Dedifferentiated amniotic fluid mesenchymal stem cell (primary cell): ENCODE measurements around the gene MFAP3.
A peak's percentile ranks its signal among the peaks of the same experiment; 100 is the strongest.
"Not testable (repeated sequence)": the region's sequence is repeated elsewhere in the genome, so short reads cannot be mapped to it uniquely, and the experiment has no call there.

ENCODE experiments used
- DNase-seq: peaks from one replicate; pipeline ENCODE4 v3.0.0-alpha.2; 2016; ENCODE audit errors: extremely low spot score

MFAP3 gene

GRCh38 chr5:154053468-154053867 is 14.7 kb downstream of the MFAP3 start:
- no peak for DNase-seq

GRCh38 chr5:154055201-154055600 is 16.4 kb downstream of the MFAP3 start:
- DNase-seq: no peak

GRCh38 chr5:154058055-154059038 is 19.6 kb downstream of the MFAP3 start:
- DNase-seq: no peak

GRCh38 chr5:154059039-154059430 is 20.3 kb downstream of the MFAP3 start:
- DNase-seq: no peak

GRCh38 chr5:154059583-154059982 is 20.8 kb downstream of the MFAP3 start:
- no peak for DNase-seq

GRCh38 chr5:154060606-154061005 is 21.8 kb downstream of the MFAP3 start:
- no peak for DNase-seq

GRCh38 chr5:154063372-154063771 is 24.6 kb downstream of the MFAP3 start:
- DNase-seq: no peak

- DNase-seq: no peak
These were observed 27.2 kb downstream of the MFAP3 start for GRCh38 chr5:154065971-154066370.

GRCh38 chr5:154069854-154070253 is 31.1 kb downstream of the MFAP3 start:
- not testable (repeated sequence) for DNase-seq

GRCh38 chr5:154071799-154072413 is 33.1 kb downstream of the MFAP3 start:
- DNase-seq: no peak

- DNase-seq: peak; percentile 69
These were observed 33.8 kb downstream of the MFAP3 start for GRCh38 chr5:154072414-154073171.

GRCh38 chr5:154076240-154076922 is 37.6 kb downstream of the MFAP3 start:
- DNase-seq: no peak

- no peak for DNase-seq
These were observed 38.9 kb downstream of the MFAP3 start for GRCh38 chr5:154077696-154078095.

GRCh38 chr5:154078272-154078671 is 39.5 kb downstream of the MFAP3 start:
- DNase-seq: no peak

GRCh38 chr5:154081246-154081645 is 42.5 kb downstream of the MFAP3 start:
- no peak for DNase-seq

GRCh38 chr5:154084062-154084639 is 45.4 kb downstream of the MFAP3 start:
- no peak for DNase-seq

GRCh38 chr5:154086146-154086545 is 47.4 kb downstream of the MFAP3 start:
- DNase-seq: no peak

- no peak for DNase-seq
These were observed 47.9 kb downstream of the MFAP3 start for GRCh38 chr5:154086641-154087040.

- no peak for DNase-seq
These were observed 48.5 kb downstream of the MFAP3 start for GRCh38 chr5:154087260-154087659.

GRCh38 chr5:154088801-154089200 is 50.0 kb downstream of the MFAP3 start:
- DNase-seq: no peak

GRCh38 chr5:154090656-154091055 is 51.9 kb downstream of the MFAP3 start:
- no peak for DNase-seq
